Uterus (tissue), 4 donors: ENCODE data around the gene CD99. TPM values are rescaled to one million over a fixed set of nuclear protein-coding genes. Genes with fewer than 3 reads are reported as not detected.
A peak's percentile ranks its signal among the peaks of the same experiment; 100 is the strongest.
"Not testable (repeated sequence)": the region's sequence is repeated elsewhere in the genome, so short reads cannot be mapped to it uniquely, and the experiment has no call there.

Experiments used
- DNase-seq, 2 donors: peaks; one replicate each; pipeline ENCODE4 v3.0.0-alpha.2; 2019 to 2020
- H3K27ac ChIP-seq, 2 donors: fragments of 200-600 bp; sonication (generic); 1 replicate in 1 of 2; 2 replicates in 1 of 2; pipeline ENCODE4 v1.5.1; 2016 to 2018
- H3K27me3 ChIP-seq, 2 donors: fragments of 200-600 bp; sonication (generic); one replicate each; pipeline ENCODE4 v1.5.1; 2018 to 2019; ENCODE audit warnings: control low read depth in 1 of 2
- H3K36me3 ChIP-seq, 2 donors: fragments of 200-600 bp; sonication (generic); one replicate each; pipeline ENCODE4 v1.5.1; 2019; ENCODE audit warnings: control low read depth in 1 of 2
- H3K4me1 ChIP-seq, 2 donors: fragments of 200-600 bp; sonication (generic); one replicate each; pipeline ENCODE4 v1.5.1; 2018 to 2019; ENCODE audit warnings: control low read depth in 1 of 2
- H3K4me3 ChIP-seq, 2 donors: fragments of 200-600 bp; sonication (generic); 1 replicate in 1 of 2; 2 replicates in 1 of 2; pipeline ENCODE4 v1.5.1; 2018 to 2019; ENCODE audit warnings: mild to moderate bottlenecking in 1 of 2
- H3K9me3 ChIP-seq, 2 donors: fragments of 200-600 bp; sonication (generic); one replicate each; pipeline ENCODE4 v1.5.1; 2019; ENCODE audit warnings: control low read depth in 1 of 2
- CTCF ChIP-seq, 4 experiments: fragments of 200-600 bp in 2 of 4; fragments of 450-650 bp in 2 of 4; sonication (generic) in 2 of 4; IDR thresholded peaks; one replicate each; pipeline ENCODE4 v1.5.1; 2016 to 2019; ENCODE audit warnings: antibody characterized with exemption in 4 of 4, mild to moderate bottlenecking in 2 of 4, moderate library complexity in 1 of 4
- POLR2A ChIP-seq, 2 donors: fragments of 450-650 bp; IDR thresholded peaks; one replicate each; pipeline ENCODE4 v1.6.1; 2016; ENCODE audit warnings: antibody characterized with exemption in 2 of 2, mild to moderate bottlenecking in 1 of 2, moderate library complexity in 1 of 2
- intact Hi-C: fragments of 100-400 bp; cut with DNase I; formaldehyde crosslinking; loops from one replicate; pipeline ENCODE4 v1.15.1; 2023; ENCODE audit warnings: low total_unique reads
- total RNA-seq, 4 donors: library from RNA; depleted of rRNA in 3 of 4; stranded (reverse); fragments of >200 nt in 3 of 4; gene quantifications; one replicate each; pipeline versions ENCODE4 v1.1.0 to v1.2.4, GENCODE V29; 2014 to 2023
- donor health status: DM: yes; HTN: yes; CAD: no.

The CD99 gene
- total RNA-seq, 4 donors from 2014 or later = 81.9 to 329 (median 202) TPM

DNA sequence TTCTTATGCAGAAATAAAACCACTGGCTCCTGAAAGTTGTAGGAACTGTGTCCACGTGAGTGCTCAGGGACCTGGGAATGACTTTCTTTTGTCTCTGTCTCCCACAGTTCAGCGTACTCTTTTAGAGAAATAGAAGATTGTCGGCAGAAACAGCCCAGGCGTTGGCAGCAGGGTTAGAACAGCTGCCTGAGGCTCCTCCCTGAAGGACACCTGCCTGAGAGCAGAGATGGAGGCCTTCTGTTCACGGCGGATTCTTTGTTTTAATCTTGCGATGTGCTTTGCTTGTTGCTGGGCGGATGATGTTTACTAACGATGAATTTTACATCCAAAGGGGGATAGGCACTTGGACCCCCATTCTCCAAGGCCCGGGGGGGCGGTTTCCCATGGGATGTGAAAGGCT is 49.6 kb downstream of the CD99 start:
- intact Hi-C loops = no loop called here
- Histone ChIP-seq H3K27me3 (no peaks in the 10 kb centered on the region), H3K4me1 (no peaks in the 10 kb centered on the region), H3K27ac (no peak overlapping the region), H3K36me3 (no peaks in the 10 kb centered on the region), H3K9me3 (no peaks in the 10 kb centered on the region), H3K4me3 (no peak overlapping the region)
- TF ChIP-seq CTCF (IDR thresholded peaks at IDR 0.05) (no peak), POLR2A (IDR thresholded peaks at IDR 0.05) (no peak)
- DNase-seq = no peak

- Histone ChIP-seq H3K36me3 (no peaks in the 10 kb centered on the region), H3K4me1 (no peaks in the 10 kb centered on the region), H3K27me3 (no peaks in the 10 kb centered on the region), H3K4me3 (no peak overlapping the region), H3K27ac (no peak overlapping the region), H3K9me3 (no peaks in the 10 kb centered on the region)
- intact Hi-C loops = no loop called here
- no peak for DNase-seq
- TF ChIP-seq CTCF (IDR thresholded peaks at IDR 0.05) (no peak), POLR2A (IDR thresholded peaks at IDR 0.05) (no peak)
Observed at GRCh38 chrX:2741386-2741785, 50.3 kb downstream of the CD99 start.

- H3K36me3 ChIP-seq, intact Hi-C loops, H3K4me1 ChIP-seq, H3K27me3 ChIP-seq, H3K4me3 ChIP-seq, H3K9me3 ChIP-seq, DNase-seq: not testable (repeated sequence)
- H3K27ac ChIP-seq = peak overlapping the region in 1 of 2 donors; percentile 13
Observed at GRCh38 chrX:2746250-2746649, 55.2 kb downstream of the CD99 start.

GRCh38 chrX:2748171-2748814 is 57.2 kb downstream of the CD99 start:
- DNase-seq = no peak
- Histone ChIP-seq H3K36me3 (no peaks in the 10 kb centered on the region), H3K4me3 (no peak overlapping the region), H3K27ac (no peak overlapping the region), H3K4me1 (no peaks in the 10 kb centered on the region), H3K9me3 (no peaks in the 10 kb centered on the region), H3K27me3 (no peaks in the 10 kb centered on the region)
- TF ChIP-seq CTCF (IDR thresholded peaks at IDR 0.05) = no peak
- no peak for TF ChIP-seq POLR2A (IDR thresholded peaks at IDR 0.05)
- intact Hi-C loops = no loop called here

- intact Hi-C loops = no loop called here
- Histone ChIP-seq H3K27me3 (no peaks in the 10 kb centered on the region), H3K27ac (no peak overlapping the region), H3K9me3 (no peaks in the 10 kb centered on the region), H3K36me3 (no peaks in the 10 kb centered on the region), H3K4me3 (no peak overlapping the region), H3K4me1 (no peaks in the 10 kb centered on the region)
- TF ChIP-seq POLR2A (IDR thresholded peaks at IDR 0.05) = no peak
- no peak for TF ChIP-seq CTCF (IDR thresholded peaks at IDR 0.05)
- DNase-seq = no peak
Observed at GRCh38 chrX:2748815-2749188, 57.7 kb downstream of the CD99 start.

GRCh38 chrX:2751291-2751690 is 60.2 kb downstream of the CD99 start:
- Histone ChIP-seq H3K27me3 (no peaks in the 10 kb centered on the region), H3K27ac (no peak overlapping the region), H3K9me3 (no peaks in the 10 kb centered on the region), H3K36me3 (no peaks in the 10 kb centered on the region), H3K4me1 (no peaks in the 10 kb centered on the region), H3K4me3 (no peak overlapping the region)
- TF ChIP-seq POLR2A (IDR thresholded peaks at IDR 0.05) = no peak
- TF ChIP-seq CTCF (IDR thresholded peaks at IDR 0.05) = no peak
- intact Hi-C loops = no loop called here
- DNase-seq = no peak

DNA sequence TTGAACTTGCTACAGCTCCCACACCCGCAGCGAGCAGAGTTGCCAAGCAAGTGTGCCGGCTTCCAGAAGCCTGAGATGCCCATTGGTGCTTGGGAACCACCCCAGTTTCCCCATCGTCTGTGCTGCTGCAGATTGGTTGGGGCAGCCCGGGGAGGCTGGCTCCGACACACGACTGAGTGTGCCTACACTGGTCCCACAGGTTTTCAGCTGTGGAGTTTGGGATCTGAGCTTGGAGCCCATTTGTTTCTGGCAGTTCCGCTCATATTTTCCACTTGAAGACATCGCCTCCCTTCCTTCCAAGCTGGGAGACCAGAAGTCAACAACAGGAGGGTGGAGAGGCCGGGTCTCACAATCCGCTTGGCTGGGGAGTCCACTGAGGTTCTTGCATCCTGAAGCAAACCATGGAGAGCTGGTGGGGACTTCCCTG is 60.8 kb downstream of the CD99 start, which contains the start of gene XG:
Gene XG (plus strand): TSS at position 167 of the 427 bp plus-strand sequence. CDS start 235 bp downstream, at position 402.
- DNase-seq, H3K27ac ChIP-seq, H3K27me3 ChIP-seq, intact Hi-C loops, H3K36me3 ChIP-seq, H3K4me3 ChIP-seq, H3K4me1 ChIP-seq, H3K9me3 ChIP-seq: not testable (repeated sequence)

DNA sequence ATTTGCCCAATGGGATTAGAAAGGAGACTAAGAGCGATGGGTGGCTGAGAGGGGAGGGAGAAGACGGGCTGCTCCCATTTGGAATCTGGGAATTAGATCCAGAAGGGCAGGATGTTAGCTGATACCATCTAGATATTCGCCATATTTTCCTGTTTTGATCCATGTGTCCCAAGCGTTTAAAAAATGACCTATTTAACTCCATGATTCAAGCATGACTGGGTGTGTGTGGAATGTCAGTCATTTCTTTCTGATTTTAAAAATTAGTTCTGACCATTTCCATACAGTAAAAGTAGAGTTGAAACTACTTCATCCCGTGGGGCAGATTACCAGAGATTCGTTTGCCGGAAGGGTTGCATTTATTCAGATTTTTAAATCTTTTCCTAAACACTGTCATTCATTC is 61.3 kb downstream of the CD99 start:
- H3K27me3 ChIP-seq, H3K4me3 ChIP-seq, H3K36me3 ChIP-seq, H3K27ac ChIP-seq, H3K9me3 ChIP-seq, H3K4me1 ChIP-seq, DNase-seq, intact Hi-C loops: not testable (repeated sequence)
